Fibroblast of lung (primary cell): ENCODE data around the gene ISL1.

Experiments used
- CTCF ChIP-seq, 2 donors: IDR thresholded peaks in 1 of 2; conservative IDR thresholded peaks in 1 of 2; 1 replicate in 1 of 2; 2 replicates in 1 of 2; pipeline ENCODE4 v1.5.1; 2011 to 2012; ENCODE audit warnings: low read length in 2 of 2, control low read depth in 1 of 2, inconsistent platforms in 1 of 2, low read depth in 1 of 2, mild to moderate bottlenecking in 1 of 2
- EZH2 ChIP-seq: IDR thresholded peaks from 2 replicates; pipeline ENCODE4 v1.5.1; 2012; ENCODE audit warnings: low read length, control low read depth, mild to moderate bottlenecking; ENCODE audit errors: missing control alignments

DNA sequence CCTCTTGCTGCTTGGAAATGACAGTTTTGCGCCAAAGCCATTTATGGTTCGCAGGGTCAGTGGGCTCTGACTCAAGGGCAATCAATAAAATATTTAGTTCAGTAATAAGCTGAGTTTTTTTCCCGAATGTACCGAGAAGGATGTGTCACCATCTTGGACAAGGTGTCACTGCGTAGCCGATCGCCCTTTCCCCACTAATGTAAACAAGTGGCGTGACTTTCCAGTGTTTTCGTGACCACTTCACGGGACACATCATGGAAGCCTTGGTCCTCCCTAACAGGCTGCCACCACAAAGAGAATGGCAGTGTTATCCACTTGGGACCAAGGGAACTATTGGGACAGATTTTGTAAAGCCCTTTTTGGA, 16.4 kb downstream of the ISL1 start:
- TF ChIP-seq EZH2 (no peak), CTCF (conservative IDR thresholded peaks at IDR 0.05 in 1 of 2, IDR thresholded peaks at IDR 0.05 in 1 of 2; ENCODE audit: low read depth in 1 of 2, low read length in 2 of 2) (no peak)
